ENCODE data around the gene DNAAF3.
"Not testable (repeated sequence)": the region's sequence is repeated elsewhere in the genome, so short reads cannot be mapped to it uniquely, and the experiment has no call there.

GRCh38 chr19:55202199-55202598, 35.8 kb upstream of the DNAAF3 start:
- not testable (repeated sequence) for TF ChIP-seq TAF1 (IDR thresholded peaks at IDR 0.05; ENCODE audit: low read depth); EGR1 (IDR thresholded peaks at IDR 0.05); USF1 (IDR thresholded peaks at IDR 0.05); REST (IDR thresholded peaks at IDR 0.05; ENCODE audit: low read depth); MAX (IDR thresholded peaks at IDR 0.05); TCF12 (IDR thresholded peaks at IDR 0.05; ENCODE audit: low read depth); ZBTB7A (IDR thresholded peaks at IDR 0.05; ENCODE audit: low read depth); FOXM1 (IDR thresholded peaks at IDR 0.05; ENCODE audit: borderline replicate concordance, low read depth); EP300 (IDR thresholded peaks at IDR 0.05; ENCODE audit: borderline replicate concordance); YY1 (IDR thresholded peaks at IDR 0.05; ENCODE audit: low read depth); CEBPB (IDR thresholded peaks at IDR 0.05); TEAD4 (IDR thresholded peaks at IDR 0.05); CREB1 (IDR thresholded peaks at IDR 0.05; ENCODE audit: low read depth)
- 0 out of 2 replicates have a peak, but pooled peaks have one; percentile 12 for TF ChIP-seq RAD21 (IDR thresholded peaks at IDR 0.05; ENCODE audit: low read depth)
